D341Med (cell line): Measurements from ENCODE around the gene CTDSP2.
"Not testable (repeated sequence)": the region's sequence is repeated elsewhere in the genome, so short reads cannot be mapped to it uniquely, and the experiment has no call there.

Experiments used
- DNase-seq: peaks from one replicate; pipeline ENCODE4 v3.0.0; 2012; ENCODE audit warnings: low spot score

The CTDSP2 gene

DNA sequence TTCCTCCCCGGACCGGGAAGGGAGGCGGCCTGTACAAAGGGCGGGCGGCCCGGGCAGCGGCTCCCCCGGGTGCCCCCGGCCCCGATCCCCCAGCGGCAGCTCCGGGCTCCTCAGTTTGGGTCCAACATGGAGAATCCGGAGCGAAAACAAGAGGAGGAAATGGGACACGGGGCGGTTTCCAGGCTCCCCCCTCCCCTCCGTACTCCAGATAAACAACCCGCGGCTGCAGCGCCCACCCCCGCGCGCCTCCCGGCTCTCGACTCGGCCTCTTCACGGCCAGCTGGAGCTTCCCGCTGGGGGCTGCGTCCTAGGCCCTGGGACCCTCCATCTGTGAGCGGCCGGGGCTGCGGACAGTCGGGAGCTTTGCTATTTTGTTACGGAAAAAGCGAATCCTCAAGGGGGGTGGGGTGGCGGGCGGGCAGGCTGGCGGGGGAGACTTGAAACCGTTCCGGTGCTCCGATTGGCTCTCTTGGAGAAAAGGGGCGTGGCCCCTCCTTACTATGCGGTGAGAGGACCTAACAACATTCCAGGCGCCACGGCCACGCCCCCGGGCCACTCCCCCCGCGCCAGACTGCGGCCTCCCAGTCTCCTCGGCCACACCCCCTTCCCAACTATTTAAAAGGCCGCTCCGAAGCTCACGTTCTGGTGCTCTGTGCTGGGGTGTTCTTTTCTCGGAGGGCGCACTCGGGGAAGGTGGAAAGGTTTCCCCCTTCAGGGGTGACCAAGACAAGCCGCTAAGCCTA is at the start of gene CTDSP2:
Gene CTDSP2, minus strand, starts transcription at position 153 of the 743 bp plus-strand sequence. CDS start 294 bp downstream, outside the sequence.
- DNase-seq, result peak; percentile 99

- no peak for DNase-seq
These were observed 49.5 kb upstream of the CTDSP2 start for GRCh38 chr12:57896115-57896433.

DNA sequence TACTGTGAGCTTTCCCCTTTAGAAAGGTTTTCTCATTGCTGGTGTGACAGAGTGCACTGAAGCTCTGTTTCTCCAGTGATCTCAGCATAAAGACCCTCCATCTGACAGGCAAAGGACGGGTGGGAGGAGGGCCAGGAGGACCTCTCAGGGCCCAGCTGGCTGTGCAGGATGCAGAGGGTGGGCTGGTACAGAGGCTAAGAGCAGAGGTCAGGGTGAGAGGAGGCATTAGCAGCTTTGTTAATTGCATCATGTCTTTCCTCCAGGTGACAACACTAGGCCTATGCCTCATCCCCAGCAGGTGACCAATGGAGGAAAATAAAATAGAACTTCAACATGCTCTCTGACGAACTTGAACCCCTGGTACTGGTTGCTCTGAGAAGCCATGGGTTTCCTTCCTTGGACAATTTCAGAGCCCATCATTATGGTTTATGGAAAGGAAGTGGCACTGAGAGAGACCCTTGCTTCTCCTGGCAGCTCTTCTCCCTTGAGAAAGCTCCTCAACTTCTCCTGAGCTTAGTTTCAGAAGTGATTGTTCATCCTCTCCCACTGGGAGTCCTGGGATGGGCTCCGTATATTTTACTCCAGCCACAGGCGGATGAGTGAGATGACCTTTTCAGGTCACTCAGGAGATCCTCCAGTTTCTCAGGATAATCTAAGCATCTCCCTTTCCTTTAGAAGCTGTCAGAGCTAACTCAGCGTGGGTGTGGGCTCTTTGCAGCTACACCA is 49.0 kb upstream of the CTDSP2 start:
- no peak for DNase-seq

DNA sequence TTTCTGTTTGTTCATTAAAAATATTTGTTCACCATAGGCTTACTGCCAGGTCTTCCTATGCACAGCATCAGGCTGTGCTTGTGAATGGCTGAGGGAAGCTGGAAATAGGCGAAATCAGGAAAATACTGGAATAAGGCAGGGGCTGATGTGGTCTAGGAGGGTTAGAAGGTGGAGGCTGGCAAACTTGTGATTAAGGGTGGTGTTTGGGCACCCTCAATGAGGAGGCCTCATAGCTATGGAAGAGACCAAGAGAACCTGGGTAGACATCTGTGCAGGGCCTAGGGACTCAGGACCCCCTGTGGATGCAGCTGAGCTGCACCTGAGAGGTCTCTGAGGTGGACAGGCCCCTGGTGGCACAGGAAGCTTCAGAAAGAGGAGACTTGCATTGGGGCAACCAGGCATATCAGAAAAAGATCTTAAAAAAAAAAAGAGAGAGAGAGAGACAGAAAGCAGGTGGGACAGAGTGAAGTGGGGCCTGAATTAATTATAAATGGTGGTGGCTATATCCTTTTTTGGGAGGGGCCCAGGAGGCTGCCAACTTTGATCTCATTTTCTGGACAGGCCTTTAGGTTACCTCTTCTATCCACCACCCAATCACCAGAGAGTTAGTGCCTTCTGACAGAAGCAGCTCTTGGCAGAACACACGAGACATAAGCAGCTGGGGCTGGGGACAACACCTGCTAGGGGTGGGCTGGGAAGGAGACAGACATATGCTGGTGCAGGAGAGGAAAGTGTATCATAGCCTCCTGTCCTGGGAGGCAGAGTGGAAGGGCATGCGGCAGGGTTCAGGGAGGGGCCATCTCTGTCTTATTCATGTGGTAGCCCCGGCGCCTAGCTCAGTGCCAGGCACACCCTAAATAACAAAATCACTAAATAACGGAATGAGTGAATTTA is 48.1 kb upstream of the CTDSP2 start:
- DNase-seq, result peak; percentile 59

DNA sequence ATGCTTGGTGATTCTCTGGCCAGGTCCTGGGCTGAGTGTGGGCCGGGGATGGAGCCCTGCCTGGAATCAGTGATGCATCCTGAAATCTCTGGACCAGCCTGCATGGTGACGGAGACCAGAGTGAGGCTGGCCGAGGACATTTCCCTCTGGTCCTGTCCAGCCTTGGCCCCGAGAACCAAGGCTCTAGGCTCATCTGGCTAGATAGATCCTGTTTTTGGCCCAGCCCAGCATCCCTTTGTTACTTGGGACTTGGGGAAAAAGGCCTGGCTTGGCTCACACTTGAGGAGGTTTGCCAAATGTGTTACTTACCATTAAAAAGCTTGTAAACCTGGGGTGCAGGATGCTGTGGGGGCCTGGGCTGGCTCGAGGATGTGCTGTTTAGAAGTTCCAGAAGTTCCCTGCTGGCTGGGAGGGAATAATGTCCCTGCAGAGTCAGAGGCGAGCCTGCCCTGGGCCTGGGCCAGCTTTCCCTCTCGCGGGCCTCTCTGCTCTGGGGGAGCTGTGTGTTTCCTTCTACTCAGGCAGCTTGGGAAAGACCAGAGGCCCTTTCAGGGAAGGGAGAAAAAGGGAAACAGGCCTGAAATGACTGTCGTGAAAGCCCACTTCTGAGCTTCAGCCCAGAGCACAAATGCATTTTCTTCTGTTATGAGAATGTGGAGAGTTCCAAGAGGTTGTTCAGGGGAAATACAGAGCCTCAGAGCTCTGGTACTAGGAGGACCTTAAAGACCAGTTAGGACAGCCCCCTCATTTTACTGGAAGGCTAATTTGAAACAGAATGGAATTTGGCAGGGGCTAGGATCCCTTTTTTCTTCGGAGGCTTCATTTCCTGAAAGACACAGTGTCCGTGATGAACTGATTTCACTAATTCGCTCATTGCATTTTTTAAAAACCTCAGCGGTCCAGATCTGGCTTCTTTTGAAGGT is 47.2 kb upstream of the CTDSP2 start:
- DNase-seq, result no peak

GRCh38 chr12:57892232-57892972 is 45.9 kb upstream of the CTDSP2 start:
- no peak for DNase-seq

- no peak for DNase-seq
These were observed 45.2 kb upstream of the CTDSP2 start for GRCh38 chr12:57891542-57892228.

GRCh38 chr12:57890191-57891115 is 43.9 kb upstream of the CTDSP2 start:
- no peak for DNase-seq

DNA sequence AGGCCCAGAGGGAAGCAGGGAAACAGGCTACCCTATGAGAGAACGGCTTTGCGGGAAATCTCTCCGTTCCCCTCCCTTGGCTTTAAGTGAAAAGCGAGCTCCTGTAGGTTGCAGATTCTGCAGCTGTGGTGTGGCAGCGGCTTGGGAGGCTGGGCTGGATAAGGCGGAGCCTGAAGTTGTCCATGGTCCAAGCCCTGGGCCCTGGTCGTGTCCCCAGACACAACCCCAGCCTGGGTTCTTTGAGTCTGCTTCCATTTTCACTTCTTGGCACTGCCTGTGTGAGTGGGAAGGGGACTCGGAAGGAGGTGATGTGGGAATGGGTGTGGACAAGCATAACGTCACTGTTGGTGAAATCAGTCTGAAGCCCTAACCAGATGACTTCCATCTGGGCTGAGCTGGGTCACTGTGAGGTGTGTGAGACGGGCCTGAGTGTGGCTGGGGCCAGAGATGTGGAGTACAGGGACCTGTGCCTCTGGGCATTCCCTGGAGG is 43.0 kb upstream of the CTDSP2 start:
- no peak for DNase-seq

- peak; percentile 64 for DNase-seq
These were observed 42.1 kb upstream of the CTDSP2 start for GRCh38 chr12:57888409-57889157.

DNA sequence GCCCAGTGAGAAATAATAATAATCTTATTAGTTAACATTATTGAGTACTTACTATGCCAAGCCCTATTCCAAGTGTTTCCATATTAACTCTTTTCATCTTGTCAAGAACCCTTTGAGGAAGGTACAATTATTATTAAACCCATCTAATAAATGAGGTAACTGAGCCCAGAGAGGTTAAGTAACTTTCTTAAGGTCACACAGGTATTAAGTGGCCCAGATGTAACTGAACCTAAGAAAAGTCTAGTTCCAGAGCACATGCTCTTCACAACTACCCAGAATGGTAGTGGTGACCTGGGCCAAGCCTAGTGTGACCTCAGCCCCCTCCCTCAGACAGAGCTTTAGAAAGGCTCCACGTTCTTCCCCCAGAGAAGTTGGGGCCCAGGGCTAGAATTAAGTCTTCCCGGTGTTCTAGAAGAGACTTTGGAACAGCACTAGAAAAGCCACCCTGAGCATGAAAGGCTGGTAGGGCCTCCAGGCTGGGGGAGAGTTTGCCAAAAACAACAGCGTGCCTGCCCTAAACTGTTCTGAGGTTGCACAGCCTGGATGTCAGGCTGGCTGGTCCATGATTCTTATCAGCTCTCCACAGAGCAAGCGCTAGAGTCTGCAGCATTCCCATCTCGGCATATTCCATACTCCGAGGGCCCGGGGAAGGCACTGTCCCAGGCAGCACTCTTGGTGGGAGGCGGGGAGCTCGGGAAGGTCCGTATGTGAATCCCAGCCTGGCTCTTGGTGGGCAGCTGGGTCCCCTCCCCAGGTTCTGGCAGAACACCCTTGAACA is 41.3 kb upstream of the CTDSP2 start:
- peak; percentile 29 for DNase-seq

- DNase-seq, result not testable (repeated sequence)
These were observed 40.4 kb upstream of the CTDSP2 start for GRCh38 chr12:57886964-57887363.

GRCh38 chr12:57886542-57886941 is 40.0 kb upstream of the CTDSP2 start:
- DNase-seq, result no peak

- no peak for DNase-seq
These were observed 38.7 kb upstream of the CTDSP2 start for GRCh38 chr12:57885207-57885606.

DNA sequence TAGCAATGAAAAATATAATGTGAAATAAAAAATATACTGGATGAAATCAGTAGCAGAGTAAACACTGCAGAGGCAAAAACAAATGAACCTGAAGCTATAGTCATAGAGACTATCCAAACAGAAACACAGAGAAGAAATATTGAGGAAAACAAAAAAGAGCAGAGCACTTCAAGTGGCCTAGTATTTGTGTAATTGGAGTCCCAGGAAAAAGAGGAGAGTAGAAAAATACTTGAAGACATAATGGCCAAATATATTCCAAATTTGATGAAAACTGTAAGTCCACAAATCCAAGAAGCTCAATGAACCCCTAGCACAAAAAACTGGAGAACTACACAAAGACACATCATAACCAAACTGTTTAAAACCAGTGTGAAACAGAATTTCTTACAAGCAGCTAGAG is 37.2 kb upstream of the CTDSP2 start:
- DNase-seq, result no peak

GRCh38 chr12:57883057-57883456 is 36.5 kb upstream of the CTDSP2 start:
- DNase-seq, result no peak

DNA sequence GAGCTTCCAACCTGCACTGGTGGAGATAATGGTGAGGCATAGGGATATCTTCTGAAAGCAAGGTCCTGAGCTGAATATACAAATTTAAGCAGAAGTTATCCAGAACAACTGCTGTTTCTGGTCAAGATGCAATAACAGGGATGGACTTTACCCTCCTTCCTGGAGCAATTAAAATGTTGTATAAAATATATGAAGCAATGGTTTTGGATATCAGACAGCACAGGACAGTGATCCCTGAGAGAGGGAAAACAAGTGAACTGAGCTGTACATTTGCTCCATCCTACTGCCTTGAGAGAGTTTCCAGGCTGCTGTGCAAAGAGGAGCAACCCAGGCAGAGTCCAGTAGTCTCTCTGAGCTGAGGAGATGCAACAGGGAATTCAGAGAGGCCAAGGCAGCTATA is 36.0 kb upstream of the CTDSP2 start:
- DNase-seq, result no peak
